ENCODE results near the gene PRKCZ. TPM values are rescaled to one million over a fixed set of nuclear protein-coding genes. Genes with fewer than 3 reads are reported as not detected.
A peak's percentile ranks its signal among the peaks of the same experiment; 100 is the strongest.

The PRKCZ gene
- total RNA-seq, 1 donor from 2014 or later: 41.6 TPM

DNA sequence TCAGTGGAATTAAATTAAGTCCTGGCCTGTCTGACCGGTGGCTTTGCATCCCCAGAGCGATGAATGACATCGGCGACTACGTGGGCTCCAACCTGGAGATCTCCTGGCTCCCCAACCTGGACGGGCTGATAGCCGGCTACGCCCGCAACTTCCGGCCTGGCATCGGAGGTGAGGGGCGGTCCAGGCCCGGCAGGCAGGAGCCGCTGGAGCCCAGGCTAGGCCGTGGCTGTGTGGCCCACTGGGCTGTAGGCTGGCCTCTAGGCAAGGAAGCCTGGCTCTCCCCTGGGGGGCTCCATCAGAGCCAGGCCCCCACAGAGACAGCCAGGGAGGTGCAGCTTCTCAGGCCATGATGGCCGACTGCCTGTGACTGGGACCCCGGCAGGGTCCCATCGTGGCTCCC, 25.3 kb upstream of the PRKCZ start:
- DNase-seq (ENCODE audit: low spot score): no peak

GRCh38 chr1:2025491-2025981, 24.7 kb upstream of the PRKCZ start:
- DNase-seq (ENCODE audit: low spot score): no peak

DNA sequence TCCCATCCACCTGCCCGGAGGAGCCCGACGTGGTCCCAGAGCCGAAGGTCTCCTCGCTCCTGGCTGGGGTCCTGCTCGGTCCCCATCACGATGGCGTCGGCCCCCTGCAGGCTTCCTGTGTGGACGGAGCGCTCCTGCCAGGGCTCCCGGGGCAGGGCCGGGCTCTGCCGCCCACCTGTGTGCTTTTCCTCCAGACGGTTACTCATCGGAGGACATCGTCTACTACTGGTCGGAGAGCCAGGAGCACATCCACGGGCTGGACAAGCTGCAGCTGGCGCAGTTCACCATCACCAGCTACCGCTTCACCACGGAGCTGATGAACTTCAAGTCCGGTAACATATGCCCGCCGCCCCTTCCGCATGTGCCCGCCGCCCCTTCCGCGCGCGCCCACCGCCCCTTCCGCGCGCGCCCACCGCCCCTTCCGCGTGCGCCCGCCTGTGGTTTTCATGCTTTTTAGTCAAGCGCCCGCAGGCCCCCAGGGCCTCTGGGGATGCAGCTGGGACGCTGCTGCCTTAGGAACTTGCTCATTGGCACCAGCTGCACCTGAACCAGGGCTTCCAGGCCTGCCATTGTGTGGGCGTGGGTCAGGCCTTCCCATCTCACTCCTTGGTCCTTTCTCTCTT, 22.1 kb upstream of the PRKCZ start:
- DNase-seq (ENCODE audit: low spot score): no peak

DNA sequence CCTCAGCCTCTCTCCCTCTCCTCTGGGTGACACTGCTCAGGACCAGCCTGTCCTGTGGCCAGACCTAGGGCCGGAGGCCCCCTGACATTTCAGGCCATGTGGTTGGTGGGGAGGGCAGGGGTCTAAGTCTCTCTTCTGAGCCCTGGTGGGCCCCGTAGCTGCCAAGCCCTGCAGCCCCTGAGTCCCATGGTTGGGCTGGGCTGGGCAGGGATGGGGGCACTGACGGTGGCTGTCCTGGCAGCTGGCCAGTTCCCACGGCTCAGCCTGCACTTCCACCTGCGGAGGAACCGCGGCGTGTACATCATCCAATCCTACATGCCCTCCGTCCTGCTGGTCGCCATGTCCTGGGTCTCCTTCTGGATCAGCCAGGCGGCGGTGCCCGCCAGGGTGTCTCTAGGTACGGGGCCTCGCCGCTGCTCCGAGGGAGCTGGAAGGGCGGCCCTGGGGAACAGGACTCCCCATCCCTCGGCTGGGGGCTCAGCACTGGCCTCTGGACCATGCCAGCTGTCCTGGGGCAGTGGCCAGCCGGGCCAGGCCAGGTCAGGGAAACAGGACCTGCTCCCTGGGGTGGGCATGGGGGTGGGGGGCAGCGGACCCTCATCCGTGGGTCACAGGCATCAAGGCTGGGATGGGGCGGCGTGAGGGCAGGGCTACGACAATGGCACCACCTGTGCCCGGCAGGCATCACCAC, 21.2 kb upstream of the PRKCZ start:
- DNase-seq (ENCODE audit: low spot score): no peak

GRCh38 chr1:2029561-2029960, 20.6 kb upstream of the PRKCZ start:
- DNase-seq (ENCODE audit: low spot score): no peak

DNA sequence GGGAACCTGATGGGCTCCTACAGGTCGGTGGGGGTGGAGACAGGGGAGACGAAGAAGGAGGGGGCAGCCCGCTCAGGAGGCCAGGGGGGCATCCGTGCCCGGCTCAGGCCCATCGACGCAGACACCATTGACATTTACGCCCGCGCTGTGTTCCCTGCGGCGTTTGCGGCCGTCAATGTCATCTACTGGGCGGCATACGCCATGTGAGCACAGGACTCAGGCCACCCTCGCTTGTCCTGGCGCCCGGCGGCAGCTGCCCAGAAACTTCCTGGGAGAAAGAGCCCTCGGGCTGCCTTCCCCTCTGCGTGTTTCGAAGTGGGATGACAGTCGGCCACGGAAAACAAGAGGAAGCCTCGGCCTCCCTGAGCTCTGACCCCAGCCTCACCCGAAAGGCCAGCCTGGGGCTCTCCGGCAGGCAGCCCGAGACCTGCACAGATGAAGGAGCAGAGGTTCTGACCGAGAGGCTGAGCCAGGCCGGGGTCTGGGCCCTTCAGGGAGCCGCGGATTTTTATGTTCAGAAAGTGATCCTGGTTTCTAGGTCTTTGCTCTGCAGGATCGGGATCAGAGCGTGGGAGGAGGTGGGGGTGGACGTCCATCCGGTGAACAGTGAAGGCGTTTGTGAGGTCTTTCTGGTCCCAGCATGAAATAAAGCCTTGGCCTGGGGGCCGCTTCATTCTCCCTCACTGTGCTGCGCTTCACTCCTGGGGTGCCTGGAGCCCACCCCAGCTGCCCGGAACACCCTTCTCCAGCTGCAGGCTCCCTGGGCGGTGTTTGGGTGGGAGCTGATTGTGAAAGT, 19.9 kb upstream of the PRKCZ start:
- DNase-seq (ENCODE audit: low spot score): no peak

- no peak for DNase-seq (ENCODE audit: low spot score)
These were observed 18.4 kb upstream of the PRKCZ start for GRCh38 chr1:2031546-2032540.

DNA sequence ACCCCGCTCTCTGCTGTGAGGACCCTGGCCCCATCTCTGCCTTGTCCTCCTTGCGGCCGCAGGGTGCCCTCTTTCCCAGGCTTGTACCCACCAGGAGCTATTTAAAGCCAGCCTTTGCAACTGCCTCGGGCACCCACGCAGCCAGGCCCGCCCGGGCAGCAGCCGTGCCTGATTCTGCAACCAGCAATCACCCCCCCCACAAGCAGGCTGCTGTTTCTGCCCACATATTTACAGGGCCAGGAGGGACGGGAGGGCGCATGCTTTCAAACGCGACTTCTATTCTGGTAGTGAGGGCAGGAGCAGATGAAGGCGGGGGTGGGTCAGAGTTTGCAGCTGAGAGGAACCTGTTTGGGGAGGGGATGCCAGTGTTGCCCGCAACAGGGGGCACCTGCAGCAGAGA, 17.5 kb upstream of the PRKCZ start:
- no peak for DNase-seq (ENCODE audit: low spot score)

- no peak for DNase-seq (ENCODE audit: low spot score)
These were observed 17.0 kb upstream of the PRKCZ start for GRCh38 chr1:2033165-2033564.

GRCh38 chr1:2036287-2036686, 13.9 kb upstream of the PRKCZ start:
- no peak for DNase-seq (ENCODE audit: low spot score)

DNA sequence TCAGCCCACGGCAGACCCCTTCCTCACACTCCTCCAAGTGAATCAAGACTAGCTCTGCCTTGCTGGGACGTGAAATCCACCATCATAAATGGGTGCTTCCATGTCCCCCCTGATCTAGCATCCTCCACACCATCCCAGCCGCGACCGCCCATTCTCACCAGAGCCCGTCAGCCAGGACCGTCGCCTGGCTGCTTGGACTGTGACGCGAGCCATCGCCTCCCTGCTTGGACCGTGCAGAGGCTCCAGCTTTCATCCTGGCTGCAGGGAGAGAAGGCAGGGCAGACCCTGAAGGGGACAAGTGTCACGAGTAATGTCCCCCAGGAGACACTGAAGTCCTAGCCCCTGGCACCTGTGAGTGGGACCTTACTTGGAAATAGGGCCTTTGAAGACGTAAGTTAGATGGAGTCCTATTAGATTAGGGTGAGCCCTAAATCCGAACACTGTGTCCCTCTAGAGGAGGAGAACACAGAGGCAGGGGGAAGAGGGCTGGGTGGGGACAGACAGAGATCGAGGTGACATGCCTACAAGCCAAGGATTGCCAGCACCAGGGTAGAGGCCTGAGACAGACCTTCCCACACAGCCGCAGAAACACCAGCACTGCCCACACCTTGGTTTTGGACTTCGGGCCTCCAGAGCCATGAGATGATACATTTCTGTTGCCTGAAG, 12.8 kb upstream of the PRKCZ start:
- no peak for DNase-seq (ENCODE audit: low spot score)

- DNase-seq (ENCODE audit: low spot score): no peak
These were observed 12.0 kb upstream of the PRKCZ start for GRCh38 chr1:2038229-2038628.

- no peak for DNase-seq (ENCODE audit: low spot score)
These were observed 11.0 kb upstream of the PRKCZ start for GRCh38 chr1:2039251-2039650.

- no peak for DNase-seq (ENCODE audit: low spot score)
These were observed 8.9 kb upstream of the PRKCZ start for GRCh38 chr1:2041305-2041704.

DNA sequence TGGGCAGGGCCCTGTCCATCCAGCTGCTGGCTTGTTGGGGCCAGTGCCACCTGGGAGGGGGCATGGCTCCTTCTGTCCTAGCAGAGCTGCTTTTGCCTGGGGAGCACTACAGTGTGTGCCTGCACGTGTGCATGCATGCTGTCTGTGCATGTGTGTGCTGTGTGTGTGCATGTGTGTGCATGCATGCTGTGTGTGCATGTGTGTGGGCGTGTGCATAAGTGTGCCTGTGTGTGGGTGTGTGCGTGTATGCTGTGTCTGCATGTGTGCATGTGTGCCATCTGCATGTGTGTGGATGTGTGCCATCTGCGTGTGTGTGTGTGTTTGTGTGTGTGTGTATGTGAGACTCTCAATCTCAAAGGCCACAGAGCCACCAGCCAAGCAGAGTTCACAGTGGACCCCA, 8.3 kb upstream of the PRKCZ start:
- DNase-seq (ENCODE audit: low spot score): no peak

DNA sequence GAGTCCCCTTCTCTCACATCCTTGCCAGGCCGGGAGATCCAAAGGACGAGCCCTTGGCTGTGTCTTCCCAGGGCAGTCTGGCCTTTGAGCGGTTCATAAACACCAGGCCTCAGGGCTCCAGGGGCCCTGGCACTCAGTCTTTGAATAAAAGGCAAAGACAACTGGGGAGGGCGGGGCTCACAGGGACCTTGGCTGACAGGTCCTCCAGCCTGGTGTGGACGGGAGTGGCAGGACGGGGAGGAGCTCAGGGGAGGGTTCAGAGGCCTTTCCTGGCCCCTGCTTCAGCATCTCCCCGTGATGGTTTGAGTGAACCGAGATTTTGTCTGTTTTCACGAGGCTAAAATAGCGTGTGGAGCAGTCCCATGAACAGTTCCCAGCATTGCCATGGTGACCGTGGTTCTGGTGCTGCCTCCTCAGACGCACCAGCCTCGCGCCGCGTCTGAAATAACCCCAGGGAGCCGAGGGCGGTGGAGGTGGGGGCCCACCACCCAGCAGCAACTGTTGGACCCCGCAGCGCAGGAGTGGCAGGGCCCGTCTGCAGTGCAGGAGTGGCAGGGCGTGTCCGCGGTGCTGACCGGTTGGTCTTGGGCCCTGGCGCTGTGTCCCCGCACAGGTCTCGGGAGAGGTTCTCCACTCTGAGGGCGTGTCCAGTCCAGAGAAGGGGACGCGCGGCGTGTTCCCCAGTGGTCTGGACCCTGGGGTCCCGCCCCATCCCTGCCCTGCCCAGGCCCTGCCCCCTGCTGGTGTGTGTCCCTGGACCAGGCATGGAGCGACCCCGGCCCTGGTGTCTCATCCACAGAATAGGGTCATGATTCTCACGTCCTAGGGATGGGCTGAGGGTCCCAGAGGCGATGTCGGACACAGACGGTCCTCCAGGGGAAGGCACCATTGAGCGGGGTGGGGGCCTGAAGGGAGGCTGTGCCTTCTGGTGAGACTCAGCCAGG, 7.1 kb upstream of the PRKCZ start:
- no peak for DNase-seq (ENCODE audit: low spot score)

DNA sequence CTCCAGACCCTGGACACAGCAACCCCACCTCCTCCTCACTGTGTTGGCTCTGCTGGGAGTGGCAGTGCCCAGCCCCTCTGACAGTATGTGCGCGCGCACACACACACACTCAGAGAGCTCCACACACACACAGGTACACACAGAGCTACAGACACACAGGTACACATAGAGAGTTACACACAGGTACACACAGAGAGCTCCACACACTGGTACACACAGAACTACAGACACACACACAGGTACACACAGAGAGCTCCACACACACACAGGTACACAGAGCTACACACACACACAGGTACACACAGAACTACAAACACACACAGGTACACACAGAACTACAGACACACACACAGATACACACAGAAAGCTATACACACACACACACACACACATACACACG, 6.3 kb upstream of the PRKCZ start:
- no peak for DNase-seq (ENCODE audit: low spot score)

DNA sequence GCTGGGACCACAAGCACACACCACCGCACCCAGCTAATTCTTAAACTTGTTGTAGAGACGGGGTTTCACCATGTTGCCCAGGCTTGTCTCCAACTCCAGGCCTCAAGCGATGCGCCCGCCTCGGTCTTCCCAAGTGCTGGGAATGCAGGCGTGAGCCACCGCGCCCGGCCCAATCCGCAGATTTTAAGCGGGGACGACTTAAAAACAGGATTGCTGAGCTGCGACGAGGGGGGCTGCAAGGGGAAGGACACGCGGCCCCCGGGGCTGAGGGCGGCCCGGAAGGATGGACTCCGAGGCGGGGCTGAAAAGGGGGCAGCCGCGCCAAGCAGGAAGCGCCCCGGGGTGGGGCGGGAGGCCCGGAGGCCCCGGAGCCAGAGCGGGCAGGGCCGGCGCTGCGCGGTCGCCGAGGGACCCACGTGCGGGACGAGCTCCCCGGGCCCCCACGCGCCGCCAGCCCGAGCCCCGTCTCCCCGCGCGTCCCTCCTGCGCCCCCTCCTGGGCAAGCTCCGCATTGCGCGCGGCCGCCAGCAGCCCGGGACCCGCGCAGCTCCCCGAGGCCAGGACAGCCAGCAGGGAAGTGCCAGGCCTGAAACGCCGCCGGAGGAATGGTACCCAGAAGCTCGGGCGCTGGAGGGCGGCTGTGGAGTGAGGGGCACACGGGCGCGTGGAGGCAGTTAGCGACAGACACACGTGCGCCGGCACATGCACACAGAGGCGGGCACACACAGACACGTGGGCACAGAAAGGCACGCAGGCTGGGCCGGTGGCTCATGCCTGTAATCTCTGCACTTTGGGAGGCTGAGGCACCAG, 5.5 kb upstream of the PRKCZ start:
- peak; percentile 66 for DNase-seq (ENCODE audit: low spot score)
